Measurements from ENCODE around the gene UNC80.

DNA sequence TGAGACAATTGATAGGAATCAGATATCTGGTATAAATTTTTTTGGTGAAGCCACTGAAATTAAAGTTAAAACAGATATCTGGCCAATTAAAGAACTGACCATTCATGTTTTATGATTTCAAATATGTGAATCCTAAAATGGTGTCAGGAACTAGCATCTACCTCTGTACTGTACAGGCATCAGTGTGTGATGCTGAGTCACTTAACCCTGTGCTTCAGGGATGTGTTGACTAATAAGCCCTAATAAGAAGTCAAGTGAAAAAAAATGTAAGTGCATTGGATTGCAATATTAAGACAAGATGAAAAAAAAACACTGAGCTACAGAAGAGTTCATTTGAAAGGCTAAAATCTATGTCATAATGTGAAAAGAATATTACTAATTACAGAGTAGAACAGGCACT, 9.1 kb upstream of the UNC80 start:
- TF ChIP-seq EP300 (conservative IDR thresholded peaks at IDR 0.05; ENCODE audit: poor library complexity, severe bottlenecking) = no peak
- no peak for TF ChIP-seq EZH2 (IDR thresholded peaks at IDR 0.05; ENCODE audit: borderline replicate concordance, insufficient read depth, low read length, poor library complexity, severe bottlenecking)
- TF ChIP-seq, protein P1, sequence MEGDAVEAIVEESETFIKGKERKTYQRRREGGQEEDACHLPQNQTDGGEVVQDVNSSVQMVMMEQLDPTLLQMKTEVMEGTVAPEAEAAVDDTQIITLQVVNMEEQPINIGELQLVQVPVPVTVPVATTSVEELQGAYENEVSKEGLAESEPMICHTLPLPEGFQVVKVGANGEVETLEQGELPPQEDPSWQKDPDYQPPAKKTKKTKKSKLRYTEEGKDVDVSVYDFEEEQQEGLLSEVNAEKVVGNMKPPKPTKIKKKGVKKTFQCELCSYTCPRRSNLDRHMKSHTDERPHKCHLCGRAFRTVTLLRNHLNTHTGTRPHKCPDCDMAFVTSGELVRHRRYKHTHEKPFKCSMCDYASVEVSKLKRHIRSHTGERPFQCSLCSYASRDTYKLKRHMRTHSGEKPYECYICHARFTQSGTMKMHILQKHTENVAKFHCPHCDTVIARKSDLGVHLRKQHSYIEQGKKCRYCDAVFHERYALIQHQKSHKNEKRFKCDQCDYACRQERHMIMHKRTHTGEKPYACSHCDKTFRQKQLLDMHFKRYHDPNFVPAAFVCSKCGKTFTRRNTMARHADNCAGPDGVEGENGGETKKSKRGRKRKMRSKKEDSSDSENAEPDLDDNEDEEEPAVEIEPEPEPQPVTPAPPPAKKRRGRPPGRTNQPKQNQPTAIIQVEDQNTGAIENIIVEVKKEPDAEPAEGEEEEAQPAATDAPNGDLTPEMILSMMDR (IDR thresholded peaks at IDR 0.05; ENCODE audit: poor library complexity, severe bottlenecking) = no peak
- TF ChIP-seq MXI1 (conservative IDR thresholded peaks at IDR 0.05; ENCODE audit: poor library complexity, severe bottlenecking) = no peak
- TF ChIP-seq, protein P2, sequence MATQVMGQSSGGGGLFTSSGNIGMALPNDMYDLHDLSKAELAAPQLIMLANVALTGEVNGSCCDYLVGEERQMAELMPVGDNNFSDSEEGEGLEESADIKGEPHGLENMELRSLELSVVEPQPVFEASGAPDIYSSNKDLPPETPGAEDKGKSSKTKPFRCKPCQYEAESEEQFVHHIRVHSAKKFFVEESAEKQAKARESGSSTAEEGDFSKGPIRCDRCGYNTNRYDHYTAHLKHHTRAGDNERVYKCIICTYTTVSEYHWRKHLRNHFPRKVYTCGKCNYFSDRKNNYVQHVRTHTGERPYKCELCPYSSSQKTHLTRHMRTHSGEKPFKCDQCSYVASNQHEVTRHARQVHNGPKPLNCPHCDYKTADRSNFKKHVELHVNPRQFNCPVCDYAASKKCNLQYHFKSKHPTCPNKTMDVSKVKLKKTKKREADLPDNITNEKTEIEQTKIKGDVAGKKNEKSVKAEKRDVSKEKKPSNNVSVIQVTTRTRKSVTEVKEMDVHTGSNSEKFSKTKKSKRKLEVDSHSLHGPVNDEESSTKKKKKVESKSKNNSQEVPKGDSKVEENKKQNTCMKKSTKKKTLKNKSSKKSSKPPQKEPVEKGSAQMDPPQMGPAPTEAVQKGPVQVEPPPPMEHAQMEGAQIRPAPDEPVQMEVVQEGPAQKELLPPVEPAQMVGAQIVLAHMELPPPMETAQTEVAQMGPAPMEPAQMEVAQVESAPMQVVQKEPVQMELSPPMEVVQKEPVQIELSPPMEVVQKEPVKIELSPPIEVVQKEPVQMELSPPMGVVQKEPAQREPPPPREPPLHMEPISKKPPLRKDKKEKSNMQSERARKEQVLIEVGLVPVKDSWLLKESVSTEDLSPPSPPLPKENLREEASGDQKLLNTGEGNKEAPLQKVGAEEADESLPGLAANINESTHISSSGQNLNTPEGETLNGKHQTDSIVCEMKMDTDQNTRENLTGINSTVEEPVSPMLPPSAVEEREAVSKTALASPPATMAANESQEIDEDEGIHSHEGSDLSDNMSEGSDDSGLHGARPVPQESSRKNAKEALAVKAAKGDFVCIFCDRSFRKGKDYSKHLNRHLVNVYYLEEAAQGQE (IDR thresholded peaks at IDR 0.05; ENCODE audit: borderline replicate concordance) = no peak
